ENCODE results near the gene FRMPD4. TPM values are rescaled to one million over a fixed set of nuclear protein-coding genes. Genes with fewer than 3 reads are reported as not detected.

FRMPD4 gene
- total and polyA plus RNA-seq, 5 donors = 0.33 to 2.1 (median 0.43) TPM

- 85% methylated on average over 2 of the region's 2 CpGs for WGBS
- Histone ChIP-seq H3K27me3 (ENCODE audit: control insufficient read depth, insufficient read depth) (no peaks in the 10 kb centered on the region), H3K4me3 (ENCODE audit: low read length) (no peak overlapping the region), H3K9me3 (ENCODE audit: control insufficient read depth, low read length) (no peaks in the 10 kb centered on the region), H3K27ac (ENCODE audit: low read length) (no peak overlapping the region), H3K4me1 (ENCODE audit: control insufficient read depth, insufficient read depth, low read length) (no peaks in the 10 kb centered on the region)
- DNase-seq (no peak), ATAC-seq (no peak)
- intact Hi-C loops (cut with DNase I) = no loop called here
Measured at GRCh38 chrX:12405306-12405705, 267.0 kb downstream of the FRMPD4 start.

GRCh38 chrX:12410523-12410922, 272.2 kb downstream of the FRMPD4 start:
- ATAC-seq = no peak
- H3K27ac ChIP-seq (ENCODE audit: low read length) = no peak overlapping the region
- H3K27me3 ChIP-seq (ENCODE audit: control insufficient read depth, insufficient read depth) = no peaks in the 10 kb centered on the region
- no peaks in the 10 kb centered on the region for H3K4me1 ChIP-seq (ENCODE audit: control insufficient read depth, insufficient read depth, low read length)
- H3K9me3 ChIP-seq (ENCODE audit: control insufficient read depth, low read length) = no peaks in the 10 kb centered on the region
- no peak for DNase-seq
- 70% methylated on average over 6 of the region's 6 CpGs for WGBS
- H3K4me3 ChIP-seq (ENCODE audit: low read length) = no peak overlapping the region
- intact Hi-C loops (cut with DNase I) = no loop called here

GRCh38 chrX:12411831-12412230, 273.6 kb downstream of the FRMPD4 start:
- H3K4me1 ChIP-seq (ENCODE audit: control insufficient read depth, insufficient read depth, low read length) = no peaks in the 10 kb centered on the region
- intact Hi-C loops (cut with DNase I) = no loop called here
- 93% methylated on average over 1 of the region's 1 CpG for WGBS

GRCh38 chrX:12412561-12412960, 274.3 kb downstream of the FRMPD4 start:
- Histone ChIP-seq H3K4me1 (ENCODE audit: control insufficient read depth, insufficient read depth, low read length) (no peaks in the 10 kb centered on the region), H3K27me3 (ENCODE audit: control insufficient read depth, insufficient read depth) (no peaks in the 10 kb centered on the region), H3K27ac (ENCODE audit: low read length) (no peak overlapping the region), H3K4me3 (ENCODE audit: low read length) (no peak overlapping the region), H3K9me3 (ENCODE audit: control insufficient read depth, low read length) (no peaks in the 10 kb centered on the region)
- ATAC-seq = no peak
- intact Hi-C loops (cut with DNase I) = no loop called here
- 98% methylated on average over 1 of the region's 1 CpG for WGBS
- no peak for DNase-seq

More at GRCh38 chrX:12411831-12412230, 273.6 kb downstream of the FRMPD4 start:
- DNase-seq = no peak
- H3K4me3 ChIP-seq (ENCODE audit: low read length) = no peak overlapping the region
- no peak overlapping the region for H3K27ac ChIP-seq (ENCODE audit: low read length)
- no peak for ATAC-seq
- H3K9me3 ChIP-seq (ENCODE audit: control insufficient read depth, low read length) = no peaks in the 10 kb centered on the region
- no peaks in the 10 kb centered on the region for H3K27me3 ChIP-seq (ENCODE audit: control insufficient read depth, insufficient read depth)

GRCh38 chrX:12419591-12419990, 281.3 kb downstream of the FRMPD4 start:
- no peak overlapping the region for H3K4me3 ChIP-seq (ENCODE audit: low read length)
- H3K4me1 ChIP-seq (ENCODE audit: control insufficient read depth, insufficient read depth, low read length) = no peaks in the 10 kb centered on the region
- no peaks in the 10 kb centered on the region for H3K9me3 ChIP-seq (ENCODE audit: control insufficient read depth, low read length)
- no peak for DNase-seq
- H3K27me3 ChIP-seq (ENCODE audit: control insufficient read depth, insufficient read depth) = no peaks in the 10 kb centered on the region
- intact Hi-C loops (cut with DNase I) = no loop called here
- 86% methylated on average over 4 of the region's 4 CpGs for WGBS
- no peak overlapping the region for H3K27ac ChIP-seq (ENCODE audit: low read length)
- ATAC-seq = no peak

GRCh38 chrX:12421918-12422317, 283.6 kb downstream of the FRMPD4 start:
- H3K9me3 ChIP-seq (ENCODE audit: control insufficient read depth, low read length) = no peaks in the 10 kb centered on the region
- WGBS = 50% methylated on average over 5 of the region's 5 CpGs
- ATAC-seq (no peak), DNase-seq (no peak)
- H3K4me1 ChIP-seq (ENCODE audit: control insufficient read depth, insufficient read depth, low read length) = no peaks in the 10 kb centered on the region
- intact Hi-C loops (cut with DNase I) = no loop called here
- H3K27me3 ChIP-seq (ENCODE audit: control insufficient read depth, insufficient read depth) = no peaks in the 10 kb centered on the region
- H3K27ac ChIP-seq (ENCODE audit: low read length) = no peak overlapping the region
- H3K4me3 ChIP-seq (ENCODE audit: low read length) = no peak overlapping the region

- no peaks in the 10 kb centered on the region for H3K27me3 ChIP-seq (ENCODE audit: control insufficient read depth, insufficient read depth)
- H3K9me3 ChIP-seq (ENCODE audit: control insufficient read depth, low read length) = no peaks in the 10 kb centered on the region
- no peak overlapping the region for H3K4me3 ChIP-seq (ENCODE audit: low read length)
- H3K4me1 ChIP-seq (ENCODE audit: control insufficient read depth, insufficient read depth, low read length) = no peaks in the 10 kb centered on the region
- 63% methylated on average over 1 of the region's 1 CpG for WGBS
- no peak for DNase-seq
- intact Hi-C loops (cut with DNase I) = no loop called here
- no peak overlapping the region for H3K27ac ChIP-seq (ENCODE audit: low read length)
- ATAC-seq = no peak
Measured at GRCh38 chrX:12423346-12423745, 285.1 kb downstream of the FRMPD4 start.

- WGBS = 82% methylated on average over 4 of the region's 4 CpGs
Measured at GRCh38 chrX:12425496-12425895, 287.2 kb downstream of the FRMPD4 start.

GRCh38 chrX:12426420-12426819, 288.1 kb downstream of the FRMPD4 start:
- WGBS = 90% methylated on average over 2 of the region's 2 CpGs
- intact Hi-C loops (cut with DNase I) = no loop called here
- H3K9me3 ChIP-seq (ENCODE audit: control insufficient read depth, low read length) = no peaks in the 10 kb centered on the region
- DNase-seq = no peak
- no peak overlapping the region for H3K27ac ChIP-seq (ENCODE audit: low read length)
- H3K4me3 ChIP-seq (ENCODE audit: low read length) = no peak overlapping the region
- no peaks in the 10 kb centered on the region for H3K4me1 ChIP-seq (ENCODE audit: control insufficient read depth, insufficient read depth, low read length)
- H3K27me3 ChIP-seq (ENCODE audit: control insufficient read depth, insufficient read depth) = no peaks in the 10 kb centered on the region
- no peak for ATAC-seq

More at GRCh38 chrX:12425496-12425895, 287.2 kb downstream of the FRMPD4 start:
- Histone ChIP-seq H3K9me3 (ENCODE audit: control insufficient read depth, low read length) (no peaks in the 10 kb centered on the region), H3K4me1 (ENCODE audit: control insufficient read depth, insufficient read depth, low read length) (no peaks in the 10 kb centered on the region), H3K27me3 (ENCODE audit: control insufficient read depth, insufficient read depth) (no peaks in the 10 kb centered on the region), H3K27ac (ENCODE audit: low read length) (no peak overlapping the region), H3K4me3 (ENCODE audit: low read length) (no peak overlapping the region)
- intact Hi-C loops (cut with DNase I) = no loop called here
- DNase-seq (no peak), ATAC-seq (no peak)

GRCh38 chrX:12434493-12434892, 296.2 kb downstream of the FRMPD4 start:
- no peak overlapping the region for H3K4me3 ChIP-seq (ENCODE audit: low read length)
- DNase-seq = no peak
- no peak for ATAC-seq
- intact Hi-C loops (cut with DNase I) = no loop called here
- no peak overlapping the region for H3K27ac ChIP-seq (ENCODE audit: low read length)
- no peaks in the 10 kb centered on the region for H3K9me3 ChIP-seq (ENCODE audit: control insufficient read depth, low read length)
- H3K27me3 ChIP-seq (ENCODE audit: control insufficient read depth, insufficient read depth) = no peaks in the 10 kb centered on the region
- 24% methylated on average over 1 of the region's 1 CpG for WGBS
- H3K4me1 ChIP-seq (ENCODE audit: control insufficient read depth, insufficient read depth, low read length) = no peaks in the 10 kb centered on the region

GRCh38 chrX:12439416-12439815, 301.1 kb downstream of the FRMPD4 start:
- intact Hi-C loops (cut with DNase I) = no loop called here
- no peaks in the 10 kb centered on the region for H3K9me3 ChIP-seq (ENCODE audit: control insufficient read depth, low read length)
- ATAC-seq (no peak), DNase-seq (no peak)
- H3K27ac ChIP-seq (ENCODE audit: low read length) = no peak overlapping the region
- no peaks in the 10 kb centered on the region for H3K27me3 ChIP-seq (ENCODE audit: control insufficient read depth, insufficient read depth)
- no peak overlapping the region for H3K4me3 ChIP-seq (ENCODE audit: low read length)
- WGBS = 79% methylated on average over 7 of the region's 7 CpGs
- H3K4me1 ChIP-seq (ENCODE audit: control insufficient read depth, insufficient read depth, low read length) = no peaks in the 10 kb centered on the region

GRCh38 chrX:12440246-12440645, 302.0 kb downstream of the FRMPD4 start:
- H3K9me3 ChIP-seq (ENCODE audit: control insufficient read depth, low read length) = no peaks in the 10 kb centered on the region
- intact Hi-C loops (cut with DNase I) = no loop called here
- ATAC-seq (no peak), DNase-seq (no peak)
- H3K4me3 ChIP-seq (ENCODE audit: low read length) = no peak overlapping the region
- H3K27ac ChIP-seq (ENCODE audit: low read length) = no peak overlapping the region
- H3K27me3 ChIP-seq (ENCODE audit: control insufficient read depth, insufficient read depth) = no peaks in the 10 kb centered on the region
- H3K4me1 ChIP-seq (ENCODE audit: control insufficient read depth, insufficient read depth, low read length) = no peaks in the 10 kb centered on the region
